ENCODE measurements around the gene KCNC4. TPM values are rescaled to one million over a fixed set of nuclear protein-coding genes. Genes with fewer than 3 reads are reported as not detected.

KCNC4 gene
- total RNA-seq, 4 donors from 2014 or later = 2.9 to 9.0 (median 6.1) TPM

DNA sequence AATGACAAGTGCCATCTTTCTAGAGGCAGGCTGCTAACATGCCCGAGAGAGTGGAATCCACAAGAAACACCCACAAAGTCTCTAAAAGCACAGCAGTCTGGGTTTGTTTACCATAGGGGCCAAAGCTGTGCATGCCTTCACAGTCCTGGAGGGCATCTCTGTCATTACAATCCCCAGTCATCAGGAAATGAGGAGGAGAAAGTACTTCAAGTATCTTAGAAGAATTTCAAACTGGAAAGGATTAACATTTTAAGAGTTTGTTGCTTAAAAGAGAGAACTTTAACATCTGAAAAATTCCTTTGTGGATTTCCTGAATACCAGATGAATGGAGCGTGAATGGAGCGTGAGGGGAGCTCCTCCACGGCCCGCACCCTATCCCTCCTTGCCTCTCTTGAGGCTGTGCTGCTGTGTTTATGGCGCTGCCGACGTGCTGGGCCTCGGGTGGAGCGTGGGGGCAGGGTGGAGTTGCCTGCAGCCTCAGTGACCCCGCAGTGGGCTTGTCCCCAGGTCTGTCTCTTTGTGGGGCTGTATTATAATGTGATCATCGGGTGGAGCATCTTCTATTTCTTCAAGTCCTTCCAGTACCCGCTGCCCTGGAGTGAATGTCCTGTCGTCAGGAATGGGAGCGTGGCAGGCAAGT, 36.5 kb upstream of the KCNC4 start:
- Histone ChIP-seq H3K27ac (no peak overlapping the region), H3K9me3 (peaks cover 0 to 7% (median 0%) of the 10 kb centered on the region in 4 donors), H3K36me3 (no peaks in the 10 kb centered on the region), H3K4me1 (no peaks in the 10 kb centered on the region), H3K4me3 (no peak overlapping the region), H3K27me3 (no peaks in the 10 kb centered on the region)
- TF ChIP-seq, protein P1, sequence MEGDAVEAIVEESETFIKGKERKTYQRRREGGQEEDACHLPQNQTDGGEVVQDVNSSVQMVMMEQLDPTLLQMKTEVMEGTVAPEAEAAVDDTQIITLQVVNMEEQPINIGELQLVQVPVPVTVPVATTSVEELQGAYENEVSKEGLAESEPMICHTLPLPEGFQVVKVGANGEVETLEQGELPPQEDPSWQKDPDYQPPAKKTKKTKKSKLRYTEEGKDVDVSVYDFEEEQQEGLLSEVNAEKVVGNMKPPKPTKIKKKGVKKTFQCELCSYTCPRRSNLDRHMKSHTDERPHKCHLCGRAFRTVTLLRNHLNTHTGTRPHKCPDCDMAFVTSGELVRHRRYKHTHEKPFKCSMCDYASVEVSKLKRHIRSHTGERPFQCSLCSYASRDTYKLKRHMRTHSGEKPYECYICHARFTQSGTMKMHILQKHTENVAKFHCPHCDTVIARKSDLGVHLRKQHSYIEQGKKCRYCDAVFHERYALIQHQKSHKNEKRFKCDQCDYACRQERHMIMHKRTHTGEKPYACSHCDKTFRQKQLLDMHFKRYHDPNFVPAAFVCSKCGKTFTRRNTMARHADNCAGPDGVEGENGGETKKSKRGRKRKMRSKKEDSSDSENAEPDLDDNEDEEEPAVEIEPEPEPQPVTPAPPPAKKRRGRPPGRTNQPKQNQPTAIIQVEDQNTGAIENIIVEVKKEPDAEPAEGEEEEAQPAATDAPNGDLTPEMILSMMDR (IDR thresholded peaks at IDR 0.05) = no peak
- TF ChIP-seq POLR2A (IDR thresholded peaks at IDR 0.05) (no peak), EP300 (IDR thresholded peaks at IDR 0.05) (no peak)
- 60 to 61% methylated on average over 13 to 15 of the region's 15 CpGs for WGBS, 2 donors
- no peak for DNase-seq (ENCODE audit: low spot score in 2 of 2)

DNA sequence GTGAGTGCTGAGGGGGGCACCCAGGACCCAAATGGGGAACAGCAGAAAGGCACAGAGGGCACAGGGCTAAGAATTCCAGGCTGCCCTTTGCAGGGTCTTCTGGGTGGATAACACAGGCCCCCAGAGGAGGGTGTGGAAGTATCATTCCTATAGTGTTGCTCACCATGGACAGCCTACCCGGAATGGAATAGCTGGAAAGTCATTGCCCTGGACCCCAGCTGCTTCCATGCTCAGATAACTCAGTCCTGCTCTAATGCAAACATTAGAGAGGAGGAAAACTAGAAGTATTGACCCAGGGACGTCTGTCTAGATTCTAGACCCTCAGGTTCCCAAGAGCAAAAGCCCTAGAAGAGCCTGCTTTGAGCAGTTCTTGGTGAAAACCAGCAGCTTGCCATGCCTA, 35.2 kb upstream of the KCNC4 start:
- 64 to 82% methylated on average over 2 of the region's 2 CpGs for WGBS, 2 donors
- Histone ChIP-seq H3K27ac (no peak overlapping the region), H3K4me3 (no peak overlapping the region), H3K27me3 (no peaks in the 10 kb centered on the region), H3K9me3 (peaks cover 0 to 9% (median 0%) of the 10 kb centered on the region in 4 donors), H3K4me1 (no peaks in the 10 kb centered on the region), H3K36me3 (no peaks in the 10 kb centered on the region)
- no peak for DNase-seq (ENCODE audit: low spot score in 2 of 2)
- TF ChIP-seq, protein P1 (IDR thresholded peaks at IDR 0.05) = no peak
- TF ChIP-seq EP300 (IDR thresholded peaks at IDR 0.05) (no peak), POLR2A (IDR thresholded peaks at IDR 0.05) (no peak)

DNA sequence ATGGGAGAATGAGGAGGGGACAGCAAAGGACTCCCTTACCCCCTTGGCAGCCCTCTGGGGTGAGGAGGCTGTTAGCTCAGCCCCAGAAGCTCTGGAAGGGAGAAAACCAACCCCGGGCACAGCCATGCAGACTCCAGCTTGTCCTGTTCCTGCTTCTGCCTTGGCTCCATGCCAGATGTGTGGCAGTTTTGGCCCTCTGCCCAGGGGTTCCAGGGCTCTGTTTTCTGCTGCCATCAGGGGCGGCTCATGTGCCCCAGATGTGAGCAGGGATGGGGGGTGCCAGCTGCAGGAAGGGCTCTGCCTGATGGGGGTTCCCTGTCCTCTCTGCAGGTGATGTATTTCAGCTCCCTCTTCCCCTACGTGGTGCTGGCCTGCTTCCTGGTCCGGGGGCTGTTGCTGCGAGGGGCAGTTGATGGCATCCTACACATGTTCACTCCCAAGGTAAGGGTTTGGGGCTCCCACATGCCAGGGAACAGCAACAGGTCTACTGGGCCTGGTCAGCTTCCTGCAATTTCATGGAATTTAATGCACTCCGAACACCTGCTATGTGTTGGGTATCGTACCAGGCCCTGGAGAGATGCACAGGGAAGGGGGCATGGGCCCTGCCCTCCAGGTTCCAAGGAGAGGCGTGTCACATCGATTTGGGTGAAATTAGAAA, 33.7 kb upstream of the KCNC4 start:
- peak in 1 of 2 donors; percentile 19 for DNase-seq (ENCODE audit: low spot score in 2 of 2)
- H3K9me3 ChIP-seq = peaks cover 0 to 9% (median 0%) of the 10 kb centered on the region in 4 donors
- H3K4me1 ChIP-seq = no peaks in the 10 kb centered on the region
- H3K27me3 ChIP-seq = no peaks in the 10 kb centered on the region
- 49 to 64% methylated on average over 8 to 9 of the region's 9 CpGs for WGBS, 2 donors
- TF ChIP-seq, protein P1 (IDR thresholded peaks at IDR 0.05) = no peak
- TF ChIP-seq EP300 (IDR thresholded peaks at IDR 0.05) = no peak
- TF ChIP-seq POLR2A (IDR thresholded peaks at IDR 0.05) = no peak
- H3K27ac ChIP-seq = no peak overlapping the region
- H3K4me3 ChIP-seq = no peak overlapping the region
- H3K36me3 ChIP-seq = no peaks in the 10 kb centered on the region

DNA sequence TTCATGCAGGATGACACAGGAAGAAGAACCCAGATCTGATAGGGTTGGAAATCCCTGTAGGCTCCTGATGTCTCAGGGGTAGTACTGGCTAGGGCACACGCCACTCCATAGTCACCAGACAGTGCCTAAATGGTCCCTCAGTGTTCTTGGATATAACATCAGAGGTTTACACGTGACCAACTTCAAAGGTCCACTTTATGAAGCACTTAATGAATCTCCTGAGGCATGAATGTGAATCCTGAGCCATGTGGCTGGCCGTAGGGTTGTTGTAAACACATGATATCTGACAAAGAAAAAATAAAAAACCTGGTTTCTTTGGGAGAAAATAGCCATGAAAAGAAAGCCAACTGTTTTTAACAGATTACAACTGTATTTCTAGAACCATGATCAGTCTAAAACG, 32.3 kb upstream of the KCNC4 start:
- no peaks in the 10 kb centered on the region for H3K4me1 ChIP-seq
- H3K4me3 ChIP-seq = no peak overlapping the region
- peaks cover 0 to 9% (median 0%) of the 10 kb centered on the region in 4 donors for H3K9me3 ChIP-seq
- no peak overlapping the region for H3K27ac ChIP-seq
- no peak for DNase-seq (ENCODE audit: low spot score in 2 of 2)
- H3K27me3 ChIP-seq = no peaks in the 10 kb centered on the region
- TF ChIP-seq POLR2A (IDR thresholded peaks at IDR 0.05) (no peak), EP300 (IDR thresholded peaks at IDR 0.05) (no peak)
- TF ChIP-seq, protein P1 (IDR thresholded peaks at IDR 0.05) = no peak
- no peaks in the 10 kb centered on the region for H3K36me3 ChIP-seq
- 54 to 62% methylated on average over 4 of the region's 4 CpGs for WGBS, 2 donors

DNA sequence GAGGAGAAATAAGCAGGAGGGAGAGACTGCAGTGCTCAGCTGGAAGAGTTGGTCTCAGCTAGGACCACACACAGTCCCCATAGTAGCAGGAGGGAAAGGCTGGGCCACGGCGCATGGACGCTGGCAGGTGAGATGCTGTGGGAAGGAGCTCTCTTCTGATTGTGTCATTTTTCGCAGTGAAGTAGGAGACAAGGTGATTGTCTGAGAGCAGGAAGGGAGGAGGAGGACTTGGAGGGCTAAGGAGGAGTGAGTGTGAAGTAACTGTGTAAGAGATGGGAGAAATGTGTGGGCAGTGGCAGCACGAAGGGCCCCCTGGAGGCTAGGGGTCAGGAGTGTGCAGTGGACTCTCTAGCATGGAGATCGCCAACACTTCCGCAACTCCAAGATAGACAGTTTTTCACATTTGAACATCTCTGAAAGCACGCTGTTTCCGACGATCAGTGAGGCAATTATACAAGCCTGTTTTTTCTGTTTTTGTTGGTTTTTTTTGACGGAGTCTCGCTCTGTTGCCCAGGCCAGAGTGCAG, 26.4 kb upstream of the KCNC4 start:
- peaks cover 0 to 18% (median 0%) of the 10 kb centered on the region in 4 donors for H3K4me1 ChIP-seq
- H3K4me3 ChIP-seq = no peak overlapping the region
- DNase-seq (ENCODE audit: low spot score in 2 of 2) = no peak
- 74 to 76% methylated on average over 12 of the region's 12 CpGs for WGBS, 2 donors
- no peak overlapping the region for H3K27ac ChIP-seq
- TF ChIP-seq POLR2A (IDR thresholded peaks at IDR 0.05) (no peak), EP300 (IDR thresholded peaks at IDR 0.05) (no peak)
- TF ChIP-seq, protein P1 (IDR thresholded peaks at IDR 0.05) = no peak
- H3K36me3 ChIP-seq = no peaks in the 10 kb centered on the region
- H3K9me3 ChIP-seq = peaks cover 0 to under 1% (median 0%) of the 10 kb centered on the region in 4 donors
- H3K27me3 ChIP-seq = no peaks in the 10 kb centered on the region
